IMR-90 (cell line): Measurements from ENCODE around the gene OR10H5. TPM values are rescaled to one million over a fixed set of nuclear protein-coding genes. Genes with fewer than 3 reads are reported as not detected.
"Not testable (repeated sequence)": the region's sequence is repeated elsewhere in the genome, so short reads cannot be mapped to it uniquely, and the experiment has no call there.

Source experiments
- ATAC-seq: fragments of 200-7000 bp; cut with Tn5 transposase; 2 replicates; pipeline ENCODE4 v1.9.1; 2020; ENCODE audit warnings: low read depth, mild to moderate bottlenecking, moderate library complexity
- BruUV-seq: library from RNA; stranded (reverse); fragments of 400-500 nt; replicated peaks from 2 replicates; lab custom pipeline; 2021; lab: Mats Ljungman, UMichigan
- CTCF ChIA-PET: fragments of 300-600 bp; formaldehyde crosslinking; extraction: SDS; loops from one replicate; lab custom pipeline; 2021; ENCODE audit warnings: antibody characterized with exemption; lab: Yijun Ruan, JAX
- POLR2A ChIA-PET: fragments of 300-600 bp; sonication (Branson Sonifier 250); formaldehyde crosslinking; loops from one replicate; lab custom pipeline; 2022; ENCODE audit warnings: antibody characterized with exemption; ENCODE audit not compliant: unreplicated experiment; lab: Charles Lee
- DNase-seq: peaks from one replicate; pipeline ENCODE4 v3.0.0; 2013
- H2AFZ ChIP-seq: replicated peaks from 2 replicates; pipeline ENCODE3; 2013; ENCODE audit warnings: low read length, mild to moderate bottlenecking; ENCODE audit not compliant: poor library complexity
- H2AK5ac ChIP-seq: 2 replicates; pipeline ENCODE4 v1.6.1; 2013; ENCODE audit warnings: low read depth, low read length, inconsistent platforms
- H2AK9ac ChIP-seq: replicated peaks from 2 replicates; pipeline ENCODE3; 2013; ENCODE audit warnings: mild to moderate bottlenecking, low read depth, low read length, moderate library complexity; ENCODE audit not compliant: poor library complexity
- H2BK120ac ChIP-seq: 2 replicates; pipeline ENCODE4 v1.6.1; 2013; ENCODE audit warnings: low read depth, low read length, inconsistent platforms
- H2BK15ac ChIP-seq: 3 replicates; pipeline ENCODE4 v1.6.1; 2013; ENCODE audit warnings: low read depth, low read length, inconsistent platforms
- H2BK20ac ChIP-seq: 2 replicates; pipeline ENCODE4 v1.6.1; 2013; ENCODE audit warnings: low read depth, mild to moderate bottlenecking, inconsistent platforms, low read length, moderate library complexity
- H2BK5ac ChIP-seq: 2 replicates; pipeline ENCODE4 v1.6.1; 2013; ENCODE audit warnings: mild to moderate bottlenecking, low read depth, low read length, inconsistent platforms; ENCODE audit not compliant: poor library complexity, severe bottlenecking
- H3K14ac ChIP-seq: replicated peaks from 2 replicates; pipeline ENCODE4 v1.6.1; 2013; ENCODE audit warnings: low read depth, low read length, inconsistent platforms
- H3K18ac ChIP-seq: 2 replicates; pipeline ENCODE4 v1.6.1; 2013; ENCODE audit warnings: low read depth, low read length, control low read depth
- H3K23ac ChIP-seq: 2 replicates; pipeline ENCODE4 v1.6.1; 2013; ENCODE audit warnings: low read depth, low read length, inconsistent platforms
- H3K27ac ChIP-seq: 2 replicates; pipeline ENCODE4 v1.5.1; 2013; ENCODE audit warnings: mild to moderate bottlenecking, control low read depth, low read length; ENCODE audit not compliant: insufficient read depth
- H3K27me3 ChIP-seq: 2 replicates; pipeline ENCODE4 v1.6.1; 2013; ENCODE audit warnings: low read length; ENCODE audit not compliant: control insufficient read depth, insufficient read depth
- H3K36me3 ChIP-seq: 2 replicates; pipeline ENCODE4 v1.6.1; 2013; ENCODE audit warnings: low read length, mixed read lengths; ENCODE audit not compliant: control insufficient read depth, insufficient read depth
- H3K4ac ChIP-seq: 2 replicates; pipeline ENCODE4 v1.6.1; 2013; ENCODE audit warnings: low read depth, low read length, inconsistent platforms
- H3K4me1 ChIP-seq: 2 replicates; pipeline ENCODE4 v1.6.1; 2013; ENCODE audit warnings: low read length, mixed read lengths; ENCODE audit not compliant: control insufficient read depth, insufficient read depth
- H3K4me2 ChIP-seq: 2 replicates; pipeline ENCODE4 v1.6.1; 2013; ENCODE audit warnings: low read depth, mild to moderate bottlenecking, control low read depth, low read length, moderate library complexity
- H3K4me3 ChIP-seq: 2 replicates; pipeline ENCODE4 v1.5.1; 2013; ENCODE audit warnings: low read depth, mild to moderate bottlenecking, control low read depth, low read length, moderate library complexity; ENCODE audit not compliant: insufficient read depth
- H3K56ac ChIP-seq: 2 replicates; pipeline ENCODE4 v1.6.1; 2013; ENCODE audit warnings: low read length, inconsistent platforms; ENCODE audit not compliant: insufficient read depth; ENCODE audit errors: extremely low read depth
- H3K79me1 ChIP-seq, 2 experiments: 2 replicates each; pipeline ENCODE4 v1.6.1; 2013; ENCODE audit warnings: low read length in 2 of 2, inconsistent platforms in 1 of 2, low read depth in 1 of 2
- H3K9ac ChIP-seq: 2 replicates; pipeline ENCODE4 v1.6.1; 2013; ENCODE audit warnings: low read depth, low read length, control low read depth
- H3K9me1 ChIP-seq: 2 replicates; pipeline ENCODE4 v1.6.1; 2013; ENCODE audit warnings: low read length, inconsistent platforms; ENCODE audit not compliant: insufficient read depth
- H3K9me3 ChIP-seq: 2 replicates; pipeline ENCODE4 v1.6.1; 2013; ENCODE audit warnings: low read length; ENCODE audit not compliant: control insufficient read depth, insufficient read depth
- H4K20me1 ChIP-seq: 2 replicates; pipeline ENCODE4 v1.6.1; 2013; ENCODE audit warnings: low read length, inconsistent platforms; ENCODE audit not compliant: insufficient read depth
- H4K5ac ChIP-seq: 2 replicates; pipeline ENCODE4 v1.6.1; 2013; ENCODE audit warnings: mild to moderate bottlenecking, low read depth, low read length, control low read depth
- H4K8ac ChIP-seq, 2 experiments: 2 replicates each; pipeline ENCODE4 v1.6.1; 2013; ENCODE audit warnings: low read depth in 2 of 2, low read length in 2 of 2, control low read depth in 1 of 2, inconsistent platforms in 1 of 2
- H4K91ac ChIP-seq: 2 replicates; pipeline ENCODE4 v1.6.1; 2013; ENCODE audit warnings: low read depth, low read length, inconsistent platforms; ENCODE audit not compliant: insufficient read depth
- POLR2A ChIP-seq: IDR thresholded peaks from 2 replicates; pipeline ENCODE4 v1.6.1; 2012; ENCODE audit warnings: mild to moderate bottlenecking, low read depth, low read length
- RCOR1 ChIP-seq: IDR thresholded peaks from 2 replicates; pipeline ENCODE4 v1.6.1; 2012; ENCODE audit warnings: mild to moderate bottlenecking, low read length, improper control_type of control experiment; ENCODE audit not compliant: insufficient replicate concordance
- WGBS, 2 experiments: methylation state at CpG; one replicate each; pipeline versions ENCODE4 v1.1.5 to v1.1.7; 2013; ENCODE audit warnings: missing lambda C conversion rate in 2 of 2; ENCODE audit not compliant: insufficient read length in 1 of 2; ENCODE audit errors: extremely low coverage in 2 of 2; 5-methylcytosine and 5-hydroxymethylcytosine counted together
- dilution Hi-C: fragments of 300-500 bp; cut with HindIII; formaldehyde crosslinking; loops from one replicate; pipeline ENCODE4 v1.14.3; 2018; ENCODE audit warnings: low sequenced_read_pairs; ENCODE audit not compliant: unreplicated experiment
- in situ Hi-C: fragments of 300-500 bp; cut with MboI; formaldehyde crosslinking; loops from 3 replicates; pipeline ENCODE4 v1.14.3; 2019; ENCODE audit warnings: low sequenced_read_pairs, inconsistent platforms, mixed read lengths
- intact Hi-C: fragments of 100-400 bp; cut with micrococcal nuclease; formaldehyde crosslinking; loops from 2 replicates; pipeline ENCODE4 v1.10.0; 2022
- polyA plus RNA-seq, 3 experiments: library from polyadenylated mRNA; depleted of rRNA; stranded (reverse); fragments of >200 nt; gene quantifications; 2 replicates each; pipeline ENCODE4 v1.2.3, GENCODE V29; 2012; ENCODE audit warnings: low replicate concordance in 1 of 3
- total RNA-seq: library from RNA; depleted of rRNA; stranded (reverse); fragments of >200 nt; gene quantifications from 2 replicates; pipeline ENCODE4 v1.2.3, GENCODE V29; 2012
- TF ChIP-seq, protein P1 (sequence below): fragments of 150-350 bp; IDR thresholded peaks from 2 replicates; pipeline ENCODE4 v1.6.1; 2016; ENCODE audit warnings: low read depth, mild to moderate bottlenecking, low read length, moderate library complexity, borderline replicate concordance

OR10H5 gene
- total and polyA plus RNA-seq, 2 of the 4 experiments (the other 2 are of a cell fraction), result not detected

DNA sequence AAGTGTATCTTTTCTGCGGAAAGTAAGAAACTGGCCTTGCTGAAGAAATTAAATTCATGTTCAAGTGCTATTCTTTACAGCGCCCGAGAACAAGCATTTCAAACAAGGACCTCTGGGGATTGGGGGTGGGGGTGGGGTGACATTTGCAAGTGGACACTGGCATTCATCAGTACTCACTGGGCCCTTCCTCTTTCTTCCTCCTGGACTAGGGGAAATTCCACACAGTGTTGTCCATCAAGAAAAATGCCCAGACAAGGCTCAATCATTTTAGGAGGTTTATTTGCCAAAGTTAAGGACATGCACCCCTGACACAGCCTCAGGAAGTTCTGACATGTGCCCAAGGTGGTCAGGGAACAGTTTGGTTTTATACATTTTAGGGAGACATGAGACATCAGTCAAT is 50.9 kb downstream of the OR10H5 start (continued):
- TF ChIP-seq RCOR1 (no peak), POLR2A (no peak)
- TF ChIP-seq, protein P1, sequence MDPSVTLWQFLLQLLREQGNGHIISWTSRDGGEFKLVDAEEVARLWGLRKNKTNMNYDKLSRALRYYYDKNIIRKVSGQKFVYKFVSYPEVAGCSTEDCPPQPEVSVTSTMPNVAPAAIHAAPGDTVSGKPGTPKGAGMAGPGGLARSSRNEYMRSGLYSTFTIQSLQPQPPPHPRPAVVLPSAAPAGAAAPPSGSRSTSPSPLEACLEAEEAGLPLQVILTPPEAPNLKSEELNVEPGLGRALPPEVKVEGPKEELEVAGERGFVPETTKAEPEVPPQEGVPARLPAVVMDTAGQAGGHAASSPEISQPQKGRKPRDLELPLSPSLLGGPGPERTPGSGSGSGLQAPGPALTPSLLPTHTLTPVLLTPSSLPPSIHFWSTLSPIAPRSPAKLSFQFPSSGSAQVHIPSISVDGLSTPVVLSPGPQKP, result no peak

DNA sequence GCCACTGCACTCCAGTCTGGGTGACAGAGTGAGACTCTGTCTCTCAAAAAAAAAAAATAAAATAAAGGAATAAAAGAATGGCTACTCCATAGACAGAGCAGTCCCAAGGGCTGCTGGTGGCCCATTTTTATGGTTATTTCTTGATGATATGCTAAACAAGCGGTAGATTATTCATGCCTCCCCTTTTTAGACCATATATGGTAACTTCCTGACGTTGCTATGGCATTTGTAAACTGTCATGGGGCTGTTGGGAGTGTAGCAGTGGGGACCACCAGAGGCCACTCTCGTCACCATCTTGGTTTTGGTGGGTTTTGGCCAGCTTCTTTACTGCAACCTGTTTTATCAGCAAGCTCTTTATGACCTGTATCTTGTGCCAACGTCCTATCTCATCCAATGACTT is 52.4 kb downstream of the OR10H5 start:
- H3K9ac ChIP-seq, ATAC-seq, intact Hi-C loops, H2BK15ac ChIP-seq, BruUV-seq, H2AK9ac ChIP-seq, H4K91ac ChIP-seq, H4K20me1 ChIP-seq, H2AK5ac ChIP-seq, H3K4me3 ChIP-seq, H3K9me1 ChIP-seq, H3K4me2 ChIP-seq, DNase-seq, H3K56ac ChIP-seq, CTCF ChIA-PET, H4K8ac ChIP-seq, H3K14ac ChIP-seq, H2BK20ac ChIP-seq, dilution Hi-C loops, H3K36me3 ChIP-seq, H3K9me3 ChIP-seq, H3K18ac ChIP-seq, H2AFZ ChIP-seq, H2BK120ac ChIP-seq, H3K4me1 ChIP-seq, H2BK5ac ChIP-seq, H4K5ac ChIP-seq, H3K4ac ChIP-seq, POLR2A ChIA-PET, H3K23ac ChIP-seq, H3K79me1 ChIP-seq, H3K27ac ChIP-seq, H3K27me3 ChIP-seq: not testable (repeated sequence)
- in situ Hi-C loops, result loop anchor here (25.0 kb wide), 1 partner anchor 347 kb away; the partner anchor contains the start of genes AP1M1 and FAM32A
- no CpG with 5 or more reads among the region's 4 CpGs for WGBS, 2 experiments
